Renal cortex interstitium (tissue), 11 donors: ENCODE data around the gene BCR. TPM values are rescaled to one million over a fixed set of nuclear protein-coding genes. Genes with fewer than 3 reads are reported as not detected.

Source experiments
- DNase-seq, 11 donors: peaks; one replicate each; pipeline ENCODE4 v3.0.0-alpha.2; 2013; ENCODE audit warnings: low read depth in 9 of 11, low spot score in 4 of 11; ENCODE audit errors: extremely low read depth in 1 of 11
- polyA plus RNA-seq, 3 donors: library from polyadenylated mRNA; unstranded; fragments of 120-200 nt; gene quantifications; one replicate each; pipeline ENCODE4 v1.2.1, GENCODE V29; 2013; ENCODE audit not compliant: insufficient read length in 3 of 3

Gene BCR
- polyA plus RNA-seq, 3 donors: 57.5 to 65.1 (median 61.3) TPM

DNA sequence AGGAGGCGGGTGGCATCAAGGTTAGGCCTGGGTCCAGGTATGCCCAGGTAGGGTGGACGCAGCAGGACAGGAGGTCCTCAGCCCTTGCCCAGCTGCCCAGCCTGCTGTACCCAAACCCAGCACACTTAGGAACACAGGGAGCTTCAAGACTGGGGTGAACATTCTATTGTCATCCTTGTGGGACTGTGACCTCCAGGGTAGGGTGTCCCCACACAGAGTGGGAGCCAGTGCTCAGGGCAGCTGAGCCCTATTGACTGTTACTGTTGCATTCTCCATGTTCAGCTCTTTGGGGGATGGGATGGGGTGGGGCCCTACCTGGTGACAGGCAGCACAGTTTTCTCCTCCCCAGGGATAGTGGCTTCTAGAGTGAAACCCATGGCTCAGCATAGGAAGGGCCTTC, 106.0 kb downstream of the BCR start:
- DNase-seq: no peak

GRCh38 chr22:23287136-23288095, 107.1 kb downstream of the BCR start:
- DNase-seq: no peak

DNA sequence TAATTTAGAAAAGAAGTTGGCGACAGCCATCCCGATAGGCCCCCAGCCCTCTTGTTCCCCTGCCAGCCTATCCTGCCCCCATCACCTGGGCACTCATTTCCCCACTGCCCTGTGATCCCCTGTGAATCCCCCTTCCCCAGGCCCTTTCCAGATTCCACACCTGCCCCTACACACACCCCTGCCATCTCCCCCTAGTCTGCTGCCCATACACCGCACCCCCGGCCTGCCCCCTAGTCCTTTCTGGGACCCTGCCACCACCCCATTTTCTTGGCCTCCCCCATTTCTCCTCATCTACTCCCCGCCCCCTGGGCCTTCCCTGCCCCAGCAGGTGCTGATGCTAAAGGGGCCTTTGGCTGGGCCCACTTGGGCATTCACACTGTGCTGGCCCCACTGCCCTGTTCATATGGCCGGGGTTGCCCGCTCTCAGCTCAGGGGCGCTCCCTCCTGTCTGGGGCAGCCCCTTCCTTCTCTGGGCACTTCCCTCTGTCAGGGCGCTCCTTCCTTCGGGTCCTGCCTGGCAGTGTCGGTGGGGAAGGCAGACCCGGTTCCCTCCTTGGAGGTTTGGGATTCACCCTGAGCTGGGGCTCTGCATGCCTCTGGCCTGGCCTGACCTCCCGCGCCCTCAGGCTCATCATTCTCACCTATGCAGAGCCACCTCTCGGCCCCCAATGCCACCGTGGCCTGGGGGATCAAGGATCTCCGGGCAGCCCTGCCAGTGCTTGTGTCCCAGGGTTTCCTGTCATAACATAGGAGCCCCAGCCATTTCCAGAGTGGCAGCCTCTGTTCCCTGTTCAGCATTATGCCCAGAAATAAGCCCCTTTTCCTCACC, 108.2 kb downstream of the BCR start:
- DNase-seq: no peak

GRCh38 chr22:23289130-23289503, 108.8 kb downstream of the BCR start:
- DNase-seq: no peak

DNA sequence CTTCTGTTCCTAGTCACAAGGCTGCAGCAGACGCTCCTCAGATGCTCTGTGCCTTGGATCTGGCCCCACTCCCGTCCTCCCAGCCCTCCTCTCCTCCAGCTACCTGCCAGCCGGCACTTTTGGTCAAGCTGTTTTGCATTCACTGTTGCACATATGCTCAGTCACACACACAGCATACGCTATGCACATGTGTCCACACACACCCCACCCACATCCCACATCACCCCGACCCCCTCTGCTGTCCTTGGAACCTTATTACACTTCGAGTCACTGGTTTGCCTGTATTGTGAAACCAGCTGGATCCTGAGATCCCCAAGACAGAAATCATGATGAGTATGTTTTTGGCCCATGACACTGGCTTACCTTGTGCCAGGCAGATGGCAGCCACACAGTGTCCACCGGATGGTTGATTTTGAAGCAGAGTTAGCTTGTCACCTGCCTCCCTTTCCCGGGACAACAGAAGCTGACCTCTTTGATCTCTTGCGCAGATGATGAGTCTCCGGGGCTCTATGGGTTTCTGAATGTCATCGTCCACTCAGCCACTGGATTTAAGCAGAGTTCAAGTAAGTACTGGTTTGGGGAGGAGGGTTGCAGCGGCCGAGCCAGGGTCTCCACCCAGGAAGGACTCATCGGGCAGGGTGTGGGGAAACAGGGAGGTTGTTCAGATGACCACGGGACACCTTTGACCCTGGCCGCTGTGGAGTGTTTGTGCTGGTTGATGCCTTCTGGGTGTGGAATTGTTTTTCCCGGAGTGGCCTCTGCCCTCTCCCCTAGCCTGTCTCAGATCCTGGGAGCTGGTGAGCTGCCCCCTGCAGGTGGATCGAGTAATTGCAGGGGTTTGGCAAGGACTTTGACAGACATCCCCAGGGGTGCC, 109.8 kb downstream of the BCR start:
- DNase-seq: peak in 3 of 11 donors; percentile 21 to 42 (median 33)

GRCh38 chr22:23291806-23292452, 111.6 kb downstream of the BCR start:
- DNase-seq: no peak

DNA sequence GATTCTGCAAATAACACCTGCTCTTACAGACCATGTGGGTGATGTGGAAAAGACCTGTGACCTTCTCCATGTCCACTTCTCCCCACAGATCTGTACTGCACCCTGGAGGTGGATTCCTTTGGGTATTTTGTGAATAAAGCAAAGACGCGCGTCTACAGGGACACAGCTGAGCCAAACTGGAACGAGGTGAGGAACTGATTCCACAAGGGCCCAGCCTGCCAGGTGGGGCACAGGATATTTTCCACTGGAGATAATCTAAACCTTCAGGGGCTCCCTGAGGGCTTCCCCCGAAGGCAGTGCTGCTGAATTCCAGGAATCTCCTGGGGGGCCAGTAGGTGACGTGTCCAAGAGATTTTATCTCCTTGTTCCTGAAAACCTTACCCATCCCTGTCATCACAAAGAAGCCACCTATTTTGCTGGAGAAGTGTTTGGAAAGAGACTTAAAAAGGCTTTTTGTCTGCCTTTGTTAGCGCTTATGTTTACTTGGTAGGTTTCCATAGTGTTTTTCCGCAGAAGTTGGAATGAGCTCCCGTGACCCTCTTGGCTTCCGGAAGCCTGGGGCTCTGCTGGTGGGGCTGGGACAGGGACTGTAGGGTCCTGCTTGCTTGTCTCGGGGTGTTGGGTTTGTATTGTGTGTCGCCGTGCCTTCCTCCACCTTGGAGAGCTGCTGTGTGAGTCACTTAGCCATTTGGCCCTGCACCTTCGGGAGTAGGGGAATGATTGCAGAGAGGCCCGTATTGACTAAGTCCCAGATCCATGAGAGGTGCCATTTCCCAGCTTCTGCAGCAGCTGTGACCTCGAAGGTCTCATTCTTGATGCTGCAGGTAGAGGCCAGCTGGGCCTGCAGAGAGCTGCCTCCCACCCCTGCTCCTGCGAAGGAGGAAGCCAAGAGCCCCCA, 112.4 kb downstream of the BCR start:
- no peak for DNase-seq

DNA sequence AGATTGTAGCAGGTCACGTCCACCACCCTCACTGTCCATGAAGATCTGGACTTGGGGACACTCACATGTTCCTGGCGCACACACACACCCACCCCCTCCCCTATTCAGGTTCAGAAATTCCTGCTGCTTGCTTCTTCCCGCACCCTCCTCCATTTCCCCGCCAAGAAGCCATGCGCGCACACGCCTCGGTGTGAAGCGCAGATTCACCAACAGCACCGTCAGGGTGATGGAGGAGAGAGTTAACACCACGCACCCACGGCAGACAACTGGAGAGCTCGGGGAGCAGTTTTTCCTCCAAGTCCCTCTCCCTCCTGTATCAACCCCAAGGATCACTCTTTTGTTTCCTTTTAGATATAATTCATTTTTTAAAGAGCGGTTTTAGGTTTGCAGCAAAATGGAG, 113.4 kb downstream of the BCR start:
- DNase-seq: no peak

DNA sequence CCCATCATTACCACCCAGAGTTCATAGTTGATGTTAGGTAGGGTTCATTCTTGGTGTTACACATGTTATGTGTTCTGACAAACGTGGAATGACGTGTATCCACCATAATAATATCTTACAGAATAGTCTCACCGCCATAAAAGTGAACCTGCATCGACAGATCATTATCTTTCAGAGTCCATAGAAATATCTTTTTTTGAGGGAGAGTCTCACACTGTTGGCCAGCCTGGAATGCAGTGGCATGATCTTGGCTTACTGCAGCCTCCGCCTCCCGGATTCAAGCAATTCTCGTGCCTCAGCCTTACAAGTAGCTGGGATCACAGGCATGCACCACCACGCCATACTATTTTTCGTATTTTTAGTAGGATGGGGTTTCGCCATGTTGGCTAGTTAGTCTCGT, 113.9 kb downstream of the BCR start:
- no peak for DNase-seq

DNA sequence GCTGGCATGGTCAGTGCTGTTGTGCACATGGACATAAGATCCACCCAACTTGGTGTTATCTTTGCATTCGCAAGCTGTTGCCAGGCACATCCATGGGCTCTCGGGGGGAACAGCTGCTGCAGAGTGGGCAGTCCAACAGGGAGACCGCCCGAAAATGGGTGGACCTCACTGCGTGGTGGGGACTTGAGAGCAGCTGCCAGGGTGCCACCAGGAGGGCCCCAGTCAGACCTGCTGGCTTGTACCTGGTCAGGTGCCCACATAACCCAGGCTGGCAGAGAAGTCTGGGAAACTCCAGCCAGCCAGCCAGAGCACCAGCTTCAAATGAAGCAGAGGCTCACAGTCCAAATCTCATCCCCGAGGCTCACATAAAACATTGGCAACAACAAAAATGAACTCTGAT, 120.2 kb downstream of the BCR start:
- no peak for DNase-seq

- no peak for DNase-seq
Observed at GRCh38 chr22:23301591-23301990, 121.3 kb downstream of the BCR start.

GRCh38 chr22:23302171-23303002, 122.1 kb downstream of the BCR start:
- no peak for DNase-seq

DNA sequence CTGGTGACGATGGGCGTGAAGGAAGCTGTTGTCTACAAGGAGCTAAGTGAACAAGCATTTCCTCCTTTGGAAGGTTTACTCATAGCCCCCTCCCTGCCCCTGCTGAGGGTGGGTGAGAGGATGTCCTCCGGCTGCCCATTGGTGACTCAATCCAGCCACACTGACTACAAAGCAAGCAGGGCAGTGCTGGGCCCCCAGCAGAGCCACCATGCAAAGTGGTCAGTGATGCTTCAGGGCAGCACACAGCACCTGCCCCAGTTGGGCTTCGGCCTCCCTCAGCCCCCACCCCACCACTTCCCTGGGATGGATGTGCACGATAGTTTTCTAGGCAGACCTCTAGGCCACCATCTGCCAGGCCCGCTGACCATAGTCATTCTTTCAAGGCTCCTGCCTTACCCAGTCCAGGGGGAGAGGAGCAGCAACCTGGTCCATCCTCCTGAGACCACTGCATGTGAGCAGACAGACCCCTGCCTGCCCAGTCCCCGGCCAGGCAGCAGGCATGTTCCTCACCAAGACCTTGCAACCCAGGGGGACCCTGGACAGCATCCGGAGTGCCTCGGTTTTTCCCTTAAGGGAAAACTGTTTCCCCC, 125.1 kb downstream of the BCR start:
- DNase-seq: no peak

DNA sequence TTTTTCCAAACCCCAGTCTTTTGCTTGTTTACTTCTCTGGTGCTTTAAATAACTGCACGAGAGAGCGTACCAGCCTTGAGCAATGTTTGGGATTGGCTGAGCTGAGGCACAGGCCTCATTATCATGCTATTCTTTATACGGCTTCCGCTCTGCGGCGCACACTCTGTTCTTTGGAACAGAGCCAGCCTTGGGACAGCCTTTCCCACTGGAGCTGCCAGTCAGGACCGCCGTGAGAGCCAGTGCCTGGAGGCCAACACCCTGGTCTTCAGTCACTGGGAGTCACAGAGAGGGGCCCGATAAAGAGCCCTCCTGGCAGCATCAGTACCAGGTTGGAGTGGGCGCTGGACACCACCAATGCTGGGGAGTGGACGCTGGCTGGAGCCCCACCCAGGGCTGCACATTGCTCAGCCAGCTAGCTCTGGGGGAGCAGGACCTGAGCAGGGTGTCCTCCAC, 125.6 kb downstream of the BCR start:
- DNase-seq: peak in 4 of 11 donors; percentile 15 to 41 (median 32)

GRCh38 chr22:23306438-23306921, 126.2 kb downstream of the BCR start:
- DNase-seq: no peak

DNA sequence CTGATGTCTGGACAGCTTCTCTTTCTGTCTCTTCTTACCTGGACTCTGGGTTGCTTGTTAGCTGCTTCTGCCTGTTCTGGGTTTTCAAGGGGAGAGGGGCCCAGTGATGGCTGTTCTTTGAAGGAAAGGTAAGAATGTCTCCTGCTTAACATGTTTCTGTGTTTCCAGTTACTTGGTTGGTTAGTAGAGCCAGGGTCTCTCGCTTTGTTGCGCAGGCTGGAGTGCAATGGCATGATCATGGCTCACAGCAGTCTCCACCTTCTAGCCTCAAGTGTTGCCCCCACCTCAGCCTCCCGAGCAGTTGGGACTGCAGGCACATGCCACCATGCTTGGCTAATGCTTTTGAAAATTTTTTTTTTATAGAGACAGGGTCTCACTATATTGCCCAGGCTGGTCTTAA, 126.6 kb downstream of the BCR start:
- no peak for DNase-seq
